ENCODE results near the gene MYH15.

GRCh38 chr3:108391917-108392593 is 118.3 kb downstream of the MYH15 start:
- no peak for TF ChIP-seq EZH2 (IDR thresholded peaks at IDR 0.05; ENCODE audit: borderline replicate concordance, low read length)
- TF ChIP-seq CTCF (conservative IDR thresholded peaks at IDR 0.05 in 1 of 2, IDR thresholded peaks at IDR 0.05 in 1 of 2; ENCODE audit: extremely low read depth in 1 of 2, insufficient read depth in 1 of 2, low read depth in 1 of 2, low read length in 2 of 2) = no peak

All from mammary epithelial cell (primary cell).